Dedifferentiated amniotic fluid mesenchymal stem cell (primary cell): ENCODE measurements around the gene FMNL1.
A peak's percentile ranks its signal among the peaks of the same experiment; 100 is the strongest.

Experiments used
- DNase-seq: peaks from one replicate; pipeline ENCODE4 v3.0.0-alpha.2; 2016; ENCODE audit errors: extremely low spot score

Gene FMNL1

DNA sequence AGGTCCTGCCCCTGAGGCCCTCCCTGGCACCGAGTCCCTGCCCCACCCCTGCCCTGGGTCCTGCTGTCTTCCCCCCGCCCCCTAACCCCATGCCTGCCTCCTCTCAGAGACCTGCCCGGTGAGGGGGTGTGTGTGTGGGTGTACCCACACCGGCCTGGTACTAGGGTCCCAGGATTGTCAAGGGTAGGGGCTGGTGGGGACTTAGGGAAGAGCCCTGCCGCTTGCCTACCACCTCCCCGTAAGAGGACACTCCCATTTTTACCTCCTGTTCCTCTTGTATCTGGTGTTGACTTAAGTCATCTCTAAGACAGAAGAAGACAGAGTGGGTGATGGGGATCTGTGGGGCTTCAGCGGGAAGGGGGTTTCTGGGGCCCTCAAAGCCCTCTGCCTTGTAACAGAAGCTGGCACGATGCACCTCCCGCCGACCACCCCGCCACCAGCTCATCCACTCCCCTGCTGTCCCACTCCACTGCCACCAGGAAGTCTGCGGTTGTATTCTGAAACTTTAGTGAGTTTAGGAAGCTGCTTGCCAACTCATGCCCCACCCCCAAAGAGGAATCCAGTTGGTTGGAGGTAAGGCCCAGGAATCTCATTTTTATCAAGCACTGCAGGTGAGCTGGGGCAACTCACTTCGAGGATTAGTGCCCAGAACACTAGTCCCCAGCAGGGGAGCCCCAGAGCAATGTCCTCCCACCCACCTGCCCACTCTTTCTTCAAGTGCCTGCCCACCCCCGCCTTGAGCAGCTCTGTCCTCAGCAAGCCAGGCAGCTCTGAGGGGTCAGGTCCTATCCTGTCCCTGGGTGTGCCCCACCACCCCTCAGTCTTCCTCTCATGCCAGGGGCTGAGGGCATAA, 34.7 kb downstream of the FMNL1 start:
- DNase-seq, result no peak

DNA sequence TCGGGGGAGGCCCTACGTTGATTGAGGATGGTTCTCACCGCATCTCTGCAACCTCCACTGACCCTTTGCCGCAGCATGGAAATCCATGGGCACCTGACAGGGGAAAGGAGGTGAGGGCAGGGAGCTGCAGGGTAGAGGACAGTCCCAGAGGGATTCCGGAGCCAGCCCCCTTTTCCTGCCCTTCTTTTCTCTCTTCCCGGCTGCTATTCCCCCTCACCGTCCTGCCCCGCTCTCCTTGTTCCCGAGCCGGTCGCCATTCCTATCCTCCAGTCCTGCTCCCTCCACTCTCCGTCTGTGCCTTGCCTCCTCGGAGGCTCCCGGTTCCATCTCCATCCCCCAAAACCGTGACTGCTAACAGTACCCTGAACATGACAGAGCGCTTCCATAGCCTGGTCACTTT, 35.4 kb downstream of the FMNL1 start:
- no peak for DNase-seq

DNA sequence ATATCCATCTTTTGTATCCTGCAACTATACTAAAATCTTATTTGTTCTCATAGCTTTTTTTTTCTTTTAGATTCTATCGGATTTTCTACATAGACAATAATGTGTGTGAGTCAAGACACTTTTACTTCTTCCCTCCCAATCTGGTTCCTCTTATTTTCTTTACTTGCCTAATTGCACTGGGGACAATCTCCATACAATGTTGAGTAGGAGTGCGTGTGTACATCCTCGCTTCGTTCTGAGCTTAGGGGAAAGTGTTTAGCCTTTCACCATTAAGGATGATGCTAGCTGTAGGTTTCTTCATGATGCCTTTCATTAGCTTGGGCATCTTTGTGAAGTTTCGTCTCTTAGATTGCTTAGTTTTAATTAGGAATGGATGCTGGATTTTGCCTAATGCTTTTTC, 37.3 kb downstream of the FMNL1 start:
- DNase-seq, result no peak

DNA sequence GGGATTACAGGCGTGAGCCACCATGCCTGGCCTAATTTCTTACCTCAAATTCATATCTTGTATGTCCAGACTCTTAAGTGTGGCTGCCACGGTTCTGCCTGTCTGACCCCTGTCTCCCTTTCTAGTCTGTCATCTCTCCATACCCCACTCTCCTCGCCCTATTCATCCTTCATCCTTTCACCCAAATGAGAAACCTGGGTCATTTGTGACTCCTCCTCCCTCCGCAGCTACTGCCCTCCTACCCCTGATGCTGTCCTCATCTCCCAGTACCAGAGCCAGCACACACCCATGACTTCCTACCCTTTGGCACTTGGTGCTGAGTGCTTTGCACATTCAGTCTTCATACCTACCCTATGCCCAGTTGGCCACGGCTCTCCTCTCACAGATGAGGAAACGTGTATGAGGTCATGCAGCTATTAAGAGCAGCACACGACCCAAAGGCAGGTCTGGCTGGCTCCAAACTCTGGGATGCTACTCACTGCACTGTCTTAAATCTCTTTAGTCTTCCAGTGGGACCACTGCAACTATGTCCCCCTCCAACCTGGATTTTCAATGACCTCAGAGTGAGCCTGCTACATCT, 38.6 kb downstream of the FMNL1 start:
- DNase-seq, result no peak

DNA sequence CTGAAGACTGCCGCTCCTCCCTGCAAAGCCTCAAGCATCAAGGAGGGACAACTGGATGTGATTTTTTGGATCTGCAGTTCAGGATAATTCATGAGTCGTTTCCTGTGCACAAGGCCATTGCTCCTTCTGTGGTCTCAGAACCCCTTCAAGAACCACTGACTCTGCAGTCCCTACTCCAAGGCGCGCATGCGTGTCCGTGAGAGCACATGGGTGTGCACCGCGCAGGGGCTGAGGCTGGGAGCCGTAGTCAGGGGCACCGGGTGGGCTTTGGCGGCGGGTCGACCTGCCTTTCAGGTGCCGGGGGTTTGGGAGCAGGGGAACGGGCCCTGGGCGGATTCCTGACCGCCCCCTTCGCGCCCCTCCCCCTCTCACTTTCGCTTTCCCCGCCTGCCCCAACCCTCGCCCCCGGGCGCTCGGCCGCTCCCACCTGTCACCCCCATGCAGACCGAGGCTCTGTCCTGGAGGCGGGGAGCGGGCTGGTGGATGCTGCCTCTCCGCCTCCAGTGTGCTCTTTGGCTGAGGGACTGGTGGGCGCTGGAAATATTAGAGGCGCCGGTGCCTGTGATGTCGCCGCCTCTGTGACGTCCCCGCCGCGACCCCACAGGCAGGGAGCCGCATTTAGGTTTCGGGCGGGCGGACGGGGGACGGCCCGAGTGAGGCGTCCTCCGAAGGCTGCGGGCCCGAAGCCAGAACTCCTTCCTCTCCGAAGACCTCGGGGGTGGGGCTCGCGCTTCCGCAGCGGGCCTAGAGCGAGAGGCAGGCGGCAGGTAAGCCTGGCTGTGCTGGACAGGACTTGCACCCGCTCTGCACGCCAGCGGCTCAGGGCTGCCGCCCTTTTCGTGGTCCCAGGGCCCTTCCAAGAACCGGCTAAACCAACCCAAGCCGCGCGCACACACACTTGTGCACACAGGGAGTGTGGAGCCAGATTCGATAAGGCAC, 40.2 kb downstream of the FMNL1 start, which contains the start of gene SPATA32:
Gene SPATA32 (minus strand): TSS at position 518 of the 939 bp plus-strand sequence. CDS start 78 bp downstream, at position 440.
- no peak for DNase-seq

DNA sequence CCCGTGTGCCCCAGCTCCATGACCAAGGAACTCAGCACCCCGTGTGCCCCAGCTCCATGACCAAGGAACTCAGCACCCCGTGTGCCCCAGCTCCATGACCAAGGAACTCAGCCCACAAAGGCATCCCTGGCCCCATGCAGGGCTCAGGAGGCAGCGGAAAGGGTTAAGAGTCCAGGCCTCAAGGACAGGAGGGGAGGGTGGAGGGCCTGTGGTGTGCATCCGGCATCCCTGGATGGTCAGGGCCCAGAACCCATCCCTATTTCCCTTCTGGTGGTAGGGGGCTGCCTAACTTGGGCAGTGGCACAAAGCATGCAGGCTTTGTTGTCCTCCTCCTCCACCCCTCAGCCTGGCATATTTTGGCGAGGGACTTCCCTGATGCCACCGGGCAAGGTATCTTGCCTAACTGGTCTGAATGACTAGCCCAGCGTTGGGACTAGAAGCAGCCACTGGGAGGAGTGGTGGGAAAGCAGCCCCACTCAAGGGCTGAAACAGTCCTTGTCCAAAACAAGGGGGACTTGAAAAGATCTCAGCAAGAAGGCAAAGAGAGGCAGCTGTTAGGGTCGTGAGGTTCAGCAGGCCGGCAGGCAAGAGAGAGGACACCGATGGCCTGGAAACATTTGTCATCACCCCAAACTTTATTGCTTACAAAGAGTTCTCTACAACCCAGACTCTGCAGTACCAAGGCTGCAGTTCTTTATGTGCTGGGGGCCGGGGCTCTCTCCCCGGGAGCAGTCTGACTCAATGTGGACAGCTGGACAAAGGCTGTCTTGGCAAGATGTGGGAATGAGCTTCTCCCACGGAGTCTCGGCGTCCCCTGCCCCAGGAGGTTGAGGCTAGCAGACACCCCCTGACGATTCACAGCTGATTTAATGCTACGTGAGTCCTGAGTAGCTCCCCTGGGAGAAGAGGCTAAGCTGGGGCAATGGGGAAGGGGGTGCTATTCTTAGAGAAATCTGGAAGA, 41.1 kb downstream of the FMNL1 start:
- no peak for DNase-seq

DNA sequence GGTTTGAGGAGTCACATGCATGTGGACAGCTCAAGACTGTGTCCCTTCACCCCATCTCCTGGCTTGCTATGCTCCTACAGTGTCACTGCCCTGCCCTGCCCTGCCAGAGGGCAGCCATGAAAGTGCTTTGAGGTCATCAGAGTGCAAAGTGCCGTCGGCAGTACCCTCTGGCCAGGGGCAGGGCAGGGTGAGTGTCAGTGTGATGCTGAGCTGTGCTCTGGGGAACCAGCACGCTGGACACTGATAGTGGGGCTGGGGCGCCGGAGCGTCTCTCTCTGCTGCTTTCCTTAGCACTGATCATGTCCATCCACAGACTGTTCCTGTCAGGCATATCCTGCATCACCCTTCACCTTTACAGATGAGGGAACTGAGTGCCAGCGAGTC, 41.8 kb downstream of the FMNL1 start:
- DNase-seq, result no peak

DNA sequence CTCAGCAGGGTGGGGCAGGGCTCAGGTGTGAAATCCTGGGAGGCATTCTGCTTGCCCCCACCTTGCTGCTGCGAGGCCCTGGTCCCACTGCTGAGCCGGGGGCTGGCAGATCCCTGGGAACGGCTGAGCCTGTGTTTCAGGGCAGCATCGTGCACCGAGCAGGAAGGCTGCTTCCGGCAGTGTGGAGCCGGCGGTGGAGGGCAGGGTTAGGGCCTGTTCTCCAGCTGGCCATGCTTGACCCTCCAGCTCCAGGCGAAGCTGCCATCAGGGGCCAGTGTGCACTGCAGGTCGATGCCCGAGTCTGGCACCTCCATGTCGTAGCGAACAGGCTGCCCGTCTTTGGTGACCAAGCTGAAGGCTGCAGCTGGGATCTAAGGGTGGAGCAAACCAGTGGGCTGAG, 42.7 kb downstream of the FMNL1 start:
- no peak for DNase-seq

DNA sequence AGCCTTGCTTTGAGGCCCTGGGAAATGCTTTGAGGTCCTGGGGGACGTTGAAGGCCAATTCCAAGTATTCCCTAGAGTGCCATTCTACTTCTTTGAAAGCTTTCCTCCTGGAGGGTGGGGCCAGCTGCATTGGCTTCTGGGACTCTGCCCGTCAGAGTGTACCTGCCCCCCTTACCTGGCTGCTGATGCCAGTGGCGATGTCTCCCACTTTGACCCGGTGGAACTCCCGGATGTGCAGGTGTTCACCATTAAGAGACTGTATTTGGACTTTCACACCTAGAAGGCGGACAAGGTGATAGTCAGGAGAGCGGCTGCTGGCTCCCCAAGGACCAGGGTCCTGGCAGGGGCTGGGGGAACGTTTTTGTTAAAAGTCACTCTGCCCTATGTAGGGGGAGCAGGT, 43.3 kb downstream of the FMNL1 start:
- DNase-seq, result no peak

DNA sequence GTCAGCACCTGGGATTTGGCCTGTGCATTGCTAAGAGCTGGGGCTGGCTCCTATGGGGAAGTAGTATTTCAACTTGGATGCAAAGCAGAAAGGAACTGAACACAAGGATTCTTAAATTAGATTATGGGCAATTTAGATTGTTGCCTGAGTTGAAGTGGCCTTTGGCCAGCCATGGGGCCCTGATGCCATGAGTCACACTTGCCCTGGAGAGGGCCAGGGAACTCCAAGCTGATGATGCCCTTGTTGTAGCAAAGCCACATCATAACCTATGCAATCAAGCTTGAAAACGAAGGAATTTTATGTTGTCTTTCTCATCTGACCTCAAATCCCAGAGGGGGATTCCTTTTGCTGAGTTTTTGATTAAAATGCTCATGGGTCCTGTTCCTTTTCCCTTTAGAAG, 44.1 kb downstream of the FMNL1 start:
- DNase-seq, result peak; percentile 34

DNA sequence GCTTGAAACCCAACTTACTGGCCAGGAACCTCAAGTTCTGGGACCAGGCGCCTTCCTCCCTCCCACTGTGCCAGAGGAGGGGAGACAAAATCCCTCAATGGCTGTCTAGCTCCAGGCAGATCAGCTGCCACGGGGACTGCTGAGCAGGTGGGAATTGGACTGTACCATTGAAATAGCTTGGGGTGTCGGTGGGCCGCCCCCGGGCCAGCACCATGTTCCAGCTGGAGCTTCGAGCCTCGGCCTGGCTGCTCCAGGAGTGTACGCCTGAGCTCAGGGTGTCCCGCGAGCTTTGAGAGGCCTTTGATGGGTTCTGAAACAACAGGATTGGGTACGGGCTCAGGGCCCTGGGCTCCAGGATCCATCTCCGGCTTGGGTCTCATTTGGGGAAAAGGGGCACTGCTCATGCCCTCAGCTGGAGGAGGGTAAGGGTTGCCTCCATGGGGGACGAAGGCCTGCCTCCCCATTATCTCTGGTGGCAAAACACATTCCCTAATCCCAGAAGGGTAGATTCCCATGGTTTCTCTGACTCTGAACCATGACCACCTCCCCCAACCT, 44.8 kb downstream of the FMNL1 start:
- DNase-seq, result no peak

DNA sequence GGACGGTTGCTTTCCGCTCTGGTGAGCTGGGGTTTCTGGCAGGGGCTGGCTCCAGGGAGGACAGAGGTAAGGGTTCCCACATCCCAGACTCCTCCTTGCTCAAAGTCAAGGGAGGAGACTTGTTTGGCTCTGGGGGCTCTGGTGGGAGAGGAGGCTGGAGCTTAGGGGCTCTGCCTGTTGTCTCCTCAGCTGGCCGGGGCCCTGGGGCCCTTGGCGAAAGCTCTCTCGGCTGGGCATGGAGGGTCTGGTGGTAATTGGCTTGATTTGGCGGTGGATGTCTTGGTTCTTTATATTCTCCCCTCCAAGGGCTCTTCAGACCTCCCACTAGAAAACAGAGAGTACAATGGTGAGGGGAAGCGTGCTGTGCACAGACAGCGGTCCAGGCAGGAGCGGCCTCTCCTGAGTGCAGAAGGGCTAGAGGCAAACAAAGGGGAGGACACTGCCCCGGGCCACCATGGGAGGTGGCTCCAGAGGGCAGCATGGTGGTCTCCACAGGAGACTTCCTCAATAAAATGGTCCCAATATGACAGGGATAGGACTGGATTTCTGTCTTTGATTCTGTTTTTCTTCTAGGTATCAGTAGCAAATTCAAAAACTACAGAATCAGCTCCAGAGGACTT, 45.9 kb downstream of the FMNL1 start:
- DNase-seq, result no peak

DNA sequence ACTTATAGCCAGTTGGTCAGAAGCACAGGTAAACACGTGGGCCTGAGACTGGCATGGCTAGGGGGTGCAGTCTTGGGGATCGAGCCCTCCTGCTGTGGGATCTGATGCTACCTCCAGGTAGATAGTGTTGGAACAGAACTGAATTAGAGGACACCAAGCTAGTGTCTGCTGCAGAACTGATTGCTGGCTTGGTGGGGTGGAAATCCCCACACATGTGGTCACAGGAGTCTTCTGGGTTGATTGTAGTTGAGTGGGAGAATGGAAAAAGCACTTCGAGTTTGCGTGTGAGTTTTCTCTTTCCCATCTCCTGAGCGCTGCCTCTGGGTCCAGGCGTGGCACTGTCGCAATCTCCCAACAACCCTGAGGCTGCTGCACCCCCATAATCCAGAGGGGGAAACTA, 48.2 kb downstream of the FMNL1 start:
- DNase-seq, result no peak

DNA sequence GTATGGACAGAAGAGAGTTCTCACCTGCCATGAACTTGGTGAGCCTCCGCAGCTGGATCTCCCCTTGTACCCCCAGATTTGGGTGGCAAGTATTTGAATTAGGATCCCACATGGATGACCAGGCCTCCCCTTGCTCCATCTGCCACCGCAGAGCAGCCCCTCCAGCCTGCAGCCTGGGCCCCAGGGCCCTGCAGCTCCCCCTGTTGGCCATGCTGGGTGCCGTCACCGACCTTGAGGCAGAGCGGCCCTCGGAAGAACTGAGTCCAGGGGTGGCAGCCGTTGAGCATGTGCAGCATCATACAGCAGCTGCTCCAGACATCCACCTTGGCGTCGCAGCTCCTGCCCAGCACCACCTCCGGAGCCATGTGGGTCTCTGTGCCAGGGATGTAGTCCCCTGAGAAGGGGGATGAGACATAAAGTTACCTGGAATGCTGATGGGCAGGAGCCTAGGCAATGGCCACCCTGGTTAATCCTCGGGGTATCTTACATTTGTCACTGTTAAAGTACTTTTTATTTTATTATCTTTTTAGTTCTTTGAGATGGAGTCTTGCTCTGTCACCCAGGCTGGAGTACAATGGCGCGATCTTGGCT, 49.2 kb downstream of the FMNL1 start:
- no peak for DNase-seq

DNA sequence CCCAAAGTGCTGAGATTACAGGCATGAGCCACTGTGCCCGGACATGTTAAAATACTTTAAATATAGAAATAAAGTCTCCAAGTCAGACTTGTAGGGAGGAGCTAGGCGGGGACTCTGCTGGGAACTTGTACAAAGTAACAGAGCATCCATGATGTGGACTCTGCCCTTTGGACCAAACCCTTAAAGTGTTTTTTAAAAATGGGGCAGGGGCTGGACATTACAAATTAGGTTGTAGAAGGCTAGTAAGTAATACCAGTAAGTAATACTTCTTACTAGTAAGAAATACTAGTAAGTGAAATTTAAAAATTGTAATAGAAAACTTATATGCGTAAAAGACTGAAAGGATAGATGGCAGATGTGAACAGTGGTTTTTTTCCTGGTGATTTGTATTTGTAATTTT, 49.9 kb downstream of the FMNL1 start:
- no peak for DNase-seq

DNA sequence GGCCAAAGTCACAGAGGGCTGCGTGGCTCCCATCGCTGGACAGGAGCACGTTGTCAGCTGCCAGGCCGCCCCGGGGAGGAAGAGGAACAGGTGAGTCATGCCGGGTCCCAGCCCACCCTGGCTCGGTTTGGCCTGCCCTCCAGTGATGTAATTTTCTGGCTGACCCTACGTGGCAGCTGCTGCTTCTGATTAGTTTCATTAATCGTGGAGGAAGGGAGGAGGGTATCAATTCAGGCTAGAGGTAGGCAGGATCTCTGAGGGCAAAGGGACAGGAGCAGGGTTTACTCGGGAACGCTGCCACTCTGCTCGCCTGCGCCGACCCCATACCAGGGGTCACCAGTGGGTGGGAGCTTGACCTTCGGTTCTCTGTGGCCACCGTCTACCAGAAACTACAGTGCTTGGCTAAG, 51.9 kb downstream of the FMNL1 start:
- no peak for DNase-seq

DNA sequence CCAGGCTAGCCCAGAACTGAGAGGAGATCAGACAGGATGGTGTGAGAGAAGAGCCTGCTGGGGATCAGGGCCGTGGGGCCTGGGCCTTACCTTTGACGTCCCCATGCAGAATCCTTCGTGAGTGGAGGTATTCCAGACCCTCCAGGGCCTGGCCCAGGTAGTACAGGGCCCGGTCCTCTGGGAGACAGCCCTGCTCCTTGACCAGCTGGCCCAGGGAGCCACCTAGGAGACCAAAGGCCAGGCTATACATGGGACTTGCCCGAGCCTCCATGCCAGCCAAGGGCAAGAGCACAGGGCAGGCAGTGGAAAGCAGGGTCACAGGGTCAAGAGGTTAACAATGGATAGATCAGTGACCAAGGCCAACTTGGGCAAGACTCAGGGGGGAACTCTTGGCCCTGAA, 52.3 kb downstream of the FMNL1 start:
- no peak for DNase-seq

DNA sequence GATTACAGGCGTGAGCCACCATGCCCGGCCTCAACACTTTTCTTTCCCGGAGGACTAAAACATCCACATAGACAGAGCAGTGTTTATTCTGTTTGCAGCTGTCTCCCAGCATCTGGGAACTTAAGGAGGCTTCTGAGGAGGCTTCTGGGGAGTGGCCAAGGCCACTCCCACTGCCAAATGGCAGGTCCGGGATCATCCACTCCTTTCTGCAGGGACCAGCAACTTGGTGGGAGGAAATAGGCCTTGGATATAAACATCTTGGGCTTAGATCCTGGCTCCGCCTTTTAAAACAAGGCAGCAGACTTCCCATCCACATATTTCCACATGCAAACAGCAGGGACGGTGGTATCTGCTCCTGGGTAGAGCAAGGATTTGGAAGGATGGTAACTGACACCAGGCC, 54.3 kb downstream of the FMNL1 start:
- no peak for DNase-seq

DNA sequence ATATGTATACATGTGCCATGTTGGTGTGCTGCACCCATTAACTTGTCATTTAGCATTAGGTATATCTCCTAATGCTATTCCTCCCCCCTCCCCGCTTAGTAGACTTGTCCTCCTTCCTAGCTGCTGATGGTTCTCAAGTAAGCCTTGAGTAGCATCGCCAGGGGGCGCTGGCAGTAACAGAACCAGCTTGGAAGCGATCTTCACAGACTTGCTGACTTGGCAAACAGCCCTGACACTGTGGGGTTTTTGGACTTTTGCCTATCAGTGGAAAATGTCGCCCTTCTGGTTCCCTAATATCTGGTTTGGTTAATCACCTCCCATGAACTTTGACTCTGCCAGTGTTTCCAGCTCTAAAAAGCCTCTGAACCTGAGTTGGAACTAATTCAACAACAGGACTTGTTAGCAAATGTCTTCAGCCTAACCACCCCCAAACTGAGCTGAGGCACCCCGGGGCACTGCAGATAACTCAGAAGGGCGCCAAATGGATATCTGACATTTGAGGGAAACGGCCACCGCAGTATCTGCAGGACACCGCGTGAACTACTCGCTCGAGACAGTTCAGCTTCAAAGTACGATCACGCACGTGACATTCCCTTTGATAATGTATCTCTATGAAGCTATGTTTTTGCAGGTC, 55.6 kb downstream of the FMNL1 start:
- DNase-seq, result peak; percentile 79

DNA sequence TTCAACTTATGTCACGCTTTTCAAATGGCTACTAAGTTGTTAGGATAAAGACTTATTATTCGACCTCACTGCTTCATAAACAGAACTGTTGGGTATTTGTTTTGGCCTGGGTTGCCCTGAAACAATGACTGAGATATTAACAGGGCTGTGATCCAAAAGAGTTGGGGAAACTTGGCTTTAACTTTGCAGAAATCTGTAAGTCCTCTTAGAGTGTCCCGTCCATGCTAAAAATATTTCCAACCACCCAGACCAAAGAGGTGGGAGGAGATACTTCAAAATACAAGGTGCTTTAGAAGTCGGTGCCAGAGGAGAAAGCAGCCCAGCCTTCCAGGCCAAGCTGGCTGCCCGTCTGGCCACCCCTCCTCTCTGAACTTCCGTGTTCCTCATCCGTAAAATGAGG, 56.3 kb downstream of the FMNL1 start:
- DNase-seq, result no peak
